ENCODE results near the gene LNX1. TPM values are rescaled to one million over a fixed set of nuclear protein-coding genes. Genes with fewer than 3 reads are reported as not detected.

The LNX1 gene
- polyA plus RNA-seq, 1 of the 3 experiments (the other 2 are of a cell fraction), result 0.16 TPM

DNA sequence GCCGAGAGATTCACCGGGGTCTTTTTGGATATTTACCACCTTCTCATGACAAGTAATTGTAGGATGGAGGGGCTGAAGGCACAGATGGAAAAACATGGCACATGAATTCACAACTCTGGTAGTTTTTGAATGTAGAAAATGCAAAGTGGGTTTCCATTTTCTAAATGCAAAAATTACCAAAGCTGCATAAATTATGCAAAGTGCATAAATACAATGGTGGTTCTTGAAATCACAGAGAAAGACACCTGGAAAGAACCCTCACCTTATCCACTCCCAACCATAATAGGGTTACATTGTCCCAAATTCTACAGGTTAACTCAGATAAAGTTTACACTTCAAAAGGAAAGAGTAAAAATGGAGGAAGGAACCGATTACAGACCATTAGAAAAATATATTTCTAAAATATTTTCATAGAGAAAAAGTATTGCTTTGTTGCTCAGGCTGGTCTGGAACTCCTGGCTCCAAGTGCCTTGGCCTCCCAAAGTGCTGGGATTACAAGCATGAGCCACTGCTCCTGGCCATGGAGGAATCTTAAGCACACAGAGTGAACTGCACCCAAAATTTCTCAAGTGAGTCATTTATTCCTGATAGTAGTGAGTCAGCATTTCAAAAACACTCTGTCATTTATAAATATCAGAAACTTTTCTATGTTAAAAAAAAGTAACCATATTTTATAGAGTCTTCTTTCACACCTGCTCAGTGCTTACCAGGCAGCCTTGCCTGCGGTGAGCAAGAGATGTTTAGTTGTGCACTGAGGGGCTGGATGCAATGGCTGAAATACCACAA lies 112.4 kb downstream of the LNX1 start:
- POLR2A ChIA-PET, result no interaction called here
- Histone ChIP-seq H3K9ac (peak overlapping the region; percentile 35; the same call in 1 of the 2 replicates), H3K79me2 (ENCODE audit: insufficient read depth) (no peaks in the 10 kb centered on the region), H2AFZ (ENCODE audit: low read depth) (no peak overlapping the region), H3K9me3 (no peaks in the 10 kb centered on the region), H3F3A (replicated peaks; ENCODE audit: insufficient read depth) (peaks cover 34% of the 10 kb centered on the region), H3K36me3 (replicated peaks in 1 of 2; ENCODE audit: control insufficient read depth in 1 of 2, insufficient read depth in 2 of 2, low read length in 1 of 2) (no peaks in the 10 kb centered on the region), H3K27ac (ENCODE audit: low read depth in 2 of 2, low read length in 1 of 2) (peak overlapping the region in 1 of 2 experiments; percentile 95; a peak in 2 of 4 replicates), H3K9me2 (no peaks in the 10 kb centered on the region), H4K20me1 (ENCODE audit: insufficient read depth) (no peaks in the 10 kb centered on the region), H3K27me3 (ENCODE audit: insufficient read depth) (no peaks in the 10 kb centered on the region), H3K4me2 (no peak overlapping the region; the same call in 1 of the 2 replicates), H3K4me1 (ENCODE audit: control insufficient read depth in 1 of 2, insufficient read depth in 2 of 2, low read depth in 1 of 2, low read length in 1 of 2) (peaks cover 0 to 9% of the 10 kb centered on the region in 2 experiments; a peak in 2 of 4 replicates), H3K4me3 (ENCODE audit: low read depth in 2 of 2, low read length in 1 of 2) (no peak overlapping the region)
- CTCF ChIA-PET, result interaction anchor here (1.1 to 6.6 kb wide), 2 partner anchors 12 to 165 kb away, joined by 4 to 36 read pairs; no protein-coding TSS in a partner anchor
- 96% methylated on average over 4 of the region's 4 CpGs for WGBS (ENCODE audit: low lambda C conversion rate)
- no peak for DNase-seq
- TF ChIP-seq REST (IDR thresholded peaks at IDR 0.05; ENCODE audit: low read depth, low read length) (no peak), EZH2phosphoT487 (IDR thresholded peaks at IDR 0.05; ENCODE audit: borderline replicate concordance, low read depth) (no peak), TEAD4 (IDR thresholded peaks at IDR 0.05; ENCODE audit: borderline replicate concordance, insufficient read depth) (no peak), EP300 (IDR thresholded peaks at IDR 0.05; ENCODE audit: borderline replicate concordance in 1 of 2, low read depth in 1 of 2, low read length in 1 of 2) (peak in 1 of 2 experiments; percentile 55; a peak in 1 of 4 replicates), TCF12 (IDR thresholded peaks at IDR 0.05) (peak; percentile 49), GABPA (IDR thresholded peaks at IDR 0.05; ENCODE audit: low read depth) (no peak), FOXM1 (IDR thresholded peaks at IDR 0.05; ENCODE audit: low read depth) (no peak), MEF2A (IDR thresholded peaks at IDR 0.05; ENCODE audit: borderline replicate concordance, low read depth) (no peak), CHD2 (IDR thresholded peaks at IDR 0.05; ENCODE audit: low read length, partially characterized antibody) (no peak), MXI1 (IDR thresholded peaks at IDR 0.05; ENCODE audit: low read depth, low read length) (no peak), USF1 (IDR thresholded peaks at IDR 0.05; ENCODE audit: borderline replicate concordance, low read depth) (no peak), SMC3 (IDR thresholded peaks at IDR 0.05; ENCODE audit: low read depth, low read length) (no peak), GATA2 (CRISPR knock-in tag; IDR thresholded peaks at IDR 0.05) (no peak), NFIC (IDR thresholded peaks at IDR 0.05; ENCODE audit: borderline replicate concordance) (no peak; the same call in 1 of the 2 replicates), ELF1 (IDR thresholded peaks at IDR 0.05) (no peak), RXRA (IDR thresholded peaks at IDR 0.05; ENCODE audit: borderline replicate concordance, low read depth) (no peak), PBX3 (IDR thresholded peaks at IDR 0.05) (peak; percentile 41), POLR2AphosphoS5 (IDR thresholded peaks at IDR 0.05; ENCODE audit: low read depth, low read length) (no peak), FOSL2 (IDR thresholded peaks at IDR 0.05; ENCODE audit: borderline replicate concordance, low read depth) (peak; percentile 88), RAD21 (IDR thresholded peaks at IDR 0.05; ENCODE audit: low read length) (no peak), RFX5 (IDR thresholded peaks at IDR 0.05; ENCODE audit: low read length) (no peak), JUND (IDR thresholded peaks at IDR 0.05) (peak; percentile 74)
- TF ChIP-seq, protein P1, sequence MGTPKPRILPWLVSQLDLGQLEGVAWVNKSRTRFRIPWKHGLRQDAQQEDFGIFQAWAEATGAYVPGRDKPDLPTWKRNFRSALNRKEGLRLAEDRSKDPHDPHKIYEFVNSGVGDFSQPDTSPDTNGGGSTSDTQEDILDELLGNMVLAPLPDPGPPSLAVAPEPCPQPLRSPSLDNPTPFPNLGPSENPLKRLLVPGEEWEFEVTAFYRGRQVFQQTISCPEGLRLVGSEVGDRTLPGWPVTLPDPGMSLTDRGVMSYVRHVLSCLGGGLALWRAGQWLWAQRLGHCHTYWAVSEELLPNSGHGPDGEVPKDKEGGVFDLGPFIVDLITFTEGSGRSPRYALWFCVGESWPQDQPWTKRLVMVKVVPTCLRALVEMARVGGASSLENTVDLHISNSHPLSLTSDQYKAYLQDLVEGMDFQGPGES (IDR thresholded peaks at IDR 0.05; ENCODE audit: low read depth, low read length), result no peak
- TF ChIP-seq, protein P2, sequence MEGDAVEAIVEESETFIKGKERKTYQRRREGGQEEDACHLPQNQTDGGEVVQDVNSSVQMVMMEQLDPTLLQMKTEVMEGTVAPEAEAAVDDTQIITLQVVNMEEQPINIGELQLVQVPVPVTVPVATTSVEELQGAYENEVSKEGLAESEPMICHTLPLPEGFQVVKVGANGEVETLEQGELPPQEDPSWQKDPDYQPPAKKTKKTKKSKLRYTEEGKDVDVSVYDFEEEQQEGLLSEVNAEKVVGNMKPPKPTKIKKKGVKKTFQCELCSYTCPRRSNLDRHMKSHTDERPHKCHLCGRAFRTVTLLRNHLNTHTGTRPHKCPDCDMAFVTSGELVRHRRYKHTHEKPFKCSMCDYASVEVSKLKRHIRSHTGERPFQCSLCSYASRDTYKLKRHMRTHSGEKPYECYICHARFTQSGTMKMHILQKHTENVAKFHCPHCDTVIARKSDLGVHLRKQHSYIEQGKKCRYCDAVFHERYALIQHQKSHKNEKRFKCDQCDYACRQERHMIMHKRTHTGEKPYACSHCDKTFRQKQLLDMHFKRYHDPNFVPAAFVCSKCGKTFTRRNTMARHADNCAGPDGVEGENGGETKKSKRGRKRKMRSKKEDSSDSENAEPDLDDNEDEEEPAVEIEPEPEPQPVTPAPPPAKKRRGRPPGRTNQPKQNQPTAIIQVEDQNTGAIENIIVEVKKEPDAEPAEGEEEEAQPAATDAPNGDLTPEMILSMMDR (IDR thresholded peaks at IDR 0.05), result no peak

Measured in SK-N-SH (cell line).